GM19438 (cell line): Measurements from ENCODE around the gene NEXN.

Source experiments
- ATAC-seq: cut with Tn5 transposase; IDR thresholded peaks from one replicate; pipeline ENCODE4 v1.9.1; 2021; ENCODE audit warnings: low read depth; ENCODE audit not compliant: unreplicated experiment

Gene NEXN

GRCh38 chr1:77888081-77888780 is at the start of gene NEXN:
TSS of gene NEXN (plus strand) at chr1:77888624. CDS start at chr1:77916107, 27,483 bp downstream.
- peak; percentile 45 for ATAC-seq

DNA sequence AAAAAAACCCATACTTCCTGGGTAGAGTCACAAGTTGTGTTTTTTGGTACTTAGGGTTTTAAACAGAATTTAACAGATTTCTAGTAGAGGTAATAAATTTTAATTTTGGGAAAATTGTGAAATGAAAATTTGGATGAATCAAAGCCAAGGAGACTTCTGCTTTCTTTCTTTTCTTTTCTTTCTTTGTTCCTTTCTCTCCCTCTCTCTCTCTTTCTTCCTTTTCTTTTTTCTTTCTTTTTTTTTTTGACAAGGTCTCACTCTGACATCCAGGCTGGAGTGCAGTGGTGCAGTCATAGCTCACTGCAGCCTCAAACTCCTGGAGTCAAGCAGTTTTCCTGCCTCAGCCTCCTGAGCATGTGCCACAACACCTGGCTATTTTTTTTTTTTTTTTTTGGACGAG is 46.9 kb upstream of the NEXN start:
- no peak for ATAC-seq

- no peak for ATAC-seq
Measured at GRCh38 chr1:77845951-77846350, 42.5 kb upstream of the NEXN start.

- ATAC-seq = no peak
Measured at GRCh38 chr1:77846966-77847365, 41.5 kb upstream of the NEXN start.

GRCh38 chr1:77847621-77848080 is 40.8 kb upstream of the NEXN start:
- no peak for ATAC-seq

DNA sequence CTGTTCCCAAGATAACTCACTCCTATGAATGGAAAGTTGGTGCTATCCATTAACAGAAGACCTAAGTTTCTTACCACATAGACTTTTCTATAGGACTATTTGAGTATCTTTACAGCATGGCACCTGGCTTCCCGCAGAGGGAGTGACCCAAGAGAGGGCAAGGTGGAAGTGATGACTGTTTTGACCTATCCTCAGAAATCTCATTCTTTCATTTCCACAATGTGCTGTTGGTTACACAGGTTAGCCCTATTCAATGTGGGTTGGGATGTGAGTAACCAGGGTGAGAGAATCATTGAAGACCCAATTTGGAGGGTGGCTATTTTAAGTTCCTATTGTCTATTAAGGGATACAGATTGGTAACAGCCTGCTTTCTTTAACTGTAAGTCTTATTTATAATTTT is 38.3 kb upstream of the NEXN start:
- no peak for ATAC-seq

DNA sequence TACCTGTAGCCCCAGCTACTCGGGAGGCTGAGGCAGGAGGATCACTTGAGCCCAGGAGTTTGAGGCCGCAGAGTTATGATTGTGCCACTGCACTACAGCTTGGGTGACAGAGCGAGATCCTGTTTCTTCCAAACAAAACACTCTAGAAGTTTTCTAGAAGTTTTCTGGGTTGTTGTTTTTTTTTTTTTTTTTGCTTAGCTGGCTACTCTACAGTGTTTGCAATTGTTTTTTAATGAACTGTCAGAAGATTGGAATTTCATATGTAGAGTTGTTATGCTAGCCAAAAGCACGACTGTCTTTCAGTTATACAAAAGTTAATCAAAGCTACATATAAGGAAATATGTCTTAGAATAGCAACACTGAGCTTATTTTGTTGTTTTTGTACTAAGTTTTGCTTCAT is 30.9 kb upstream of the NEXN start:
- ATAC-seq = no peak

- ATAC-seq = no peak
Measured at GRCh38 chr1:77858725-77859124, 29.7 kb upstream of the NEXN start.

- ATAC-seq = no peak
Measured at GRCh38 chr1:77859248-77859647, 29.2 kb upstream of the NEXN start.

GRCh38 chr1:77866296-77866695 is 22.1 kb upstream of the NEXN start:
- no peak for ATAC-seq

DNA sequence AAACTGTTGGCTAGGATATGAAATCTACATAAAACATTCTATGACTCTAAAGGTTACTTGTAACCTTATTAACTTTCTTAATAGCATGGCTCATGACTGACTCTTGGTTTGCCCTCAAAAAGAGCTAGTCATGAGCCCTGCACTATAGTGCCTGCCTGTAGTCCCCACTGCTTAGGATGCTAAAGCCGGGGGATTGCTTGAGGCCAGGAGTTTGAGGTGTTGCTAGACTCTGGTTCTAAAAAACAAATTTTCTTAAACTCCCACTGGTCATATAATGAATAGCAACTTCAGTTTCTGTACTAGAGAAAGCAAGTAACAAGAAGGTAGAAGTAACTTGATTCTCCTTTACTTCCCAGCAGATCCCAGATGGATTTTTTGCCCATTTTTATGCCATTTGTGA is 15.8 kb upstream of the NEXN start:
- no peak for ATAC-seq

- no peak for ATAC-seq
Measured at GRCh38 chr1:77873461-77873860, 15.0 kb upstream of the NEXN start.

DNA sequence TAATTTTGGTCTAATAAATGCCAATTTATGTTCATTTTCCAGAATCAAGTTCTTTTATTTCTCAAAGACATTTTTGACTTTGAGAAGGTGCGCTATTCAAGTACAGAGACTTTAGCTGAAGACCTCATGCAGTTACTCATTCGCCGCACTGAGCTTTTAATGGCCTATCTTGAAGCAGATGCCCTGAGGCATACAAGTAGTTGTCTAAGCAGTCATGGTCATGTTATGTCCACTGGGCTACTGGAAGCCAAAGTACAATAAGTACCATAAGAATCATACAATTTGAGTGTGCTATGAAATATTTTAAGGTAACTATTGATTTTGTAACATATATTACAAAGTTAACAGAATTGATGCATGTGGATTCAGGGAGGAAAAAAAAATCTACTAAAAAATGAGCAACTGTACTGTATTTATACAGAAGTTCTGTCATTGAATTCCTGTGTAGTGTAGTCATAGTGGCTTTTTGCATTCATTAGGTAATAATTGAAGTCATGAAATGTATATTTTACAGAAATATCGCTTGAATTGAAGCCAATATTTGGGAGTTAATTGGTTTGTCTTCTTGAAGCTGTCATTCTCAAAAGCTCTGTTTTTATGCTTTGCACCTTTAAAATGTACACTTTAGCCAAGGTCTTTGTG is 13.5 kb upstream of the NEXN start:
- ATAC-seq = no peak

DNA sequence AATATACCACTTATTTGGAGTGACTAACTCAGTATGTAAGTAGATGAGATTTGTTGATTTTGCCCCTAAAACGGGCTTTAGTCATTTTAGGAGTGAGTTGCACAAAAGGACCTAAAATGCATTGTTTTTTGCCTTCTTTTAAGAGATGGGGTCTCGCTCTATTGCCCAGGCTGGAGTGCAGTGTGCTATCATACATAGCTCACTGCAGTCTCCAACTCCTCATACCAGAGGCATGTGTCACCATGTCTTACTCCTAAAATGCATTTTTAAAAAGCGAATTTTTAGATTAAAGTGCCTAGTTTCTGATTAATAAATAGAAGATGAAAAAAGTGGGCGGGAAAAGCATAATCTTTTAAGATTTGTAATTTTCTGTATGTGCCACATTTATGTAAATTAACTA is 11.5 kb upstream of the NEXN start:
- no peak for ATAC-seq

DNA sequence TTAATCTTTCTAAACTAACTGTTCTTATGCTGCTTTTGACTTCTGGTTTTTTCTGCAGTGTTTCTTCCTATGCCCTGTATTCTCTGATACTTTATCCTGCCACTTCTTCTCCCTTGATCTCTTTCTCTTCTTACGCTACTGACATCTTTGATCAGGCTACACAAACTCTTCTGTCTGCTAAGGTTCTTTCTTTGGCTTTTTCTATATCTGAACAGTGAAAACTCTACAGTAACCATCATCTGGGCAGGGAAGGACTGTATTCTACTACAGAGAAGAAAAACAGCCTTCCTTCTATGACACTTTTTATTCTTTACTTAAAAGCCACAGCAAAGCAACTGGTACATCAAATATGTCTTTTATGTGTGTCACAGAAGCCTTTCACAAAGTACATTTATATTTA is 7.4 kb upstream of the NEXN start:
- ATAC-seq = no peak

- ATAC-seq = no peak
Measured at GRCh38 chr1:77882411-77882810, 6.0 kb upstream of the NEXN start.

DNA sequence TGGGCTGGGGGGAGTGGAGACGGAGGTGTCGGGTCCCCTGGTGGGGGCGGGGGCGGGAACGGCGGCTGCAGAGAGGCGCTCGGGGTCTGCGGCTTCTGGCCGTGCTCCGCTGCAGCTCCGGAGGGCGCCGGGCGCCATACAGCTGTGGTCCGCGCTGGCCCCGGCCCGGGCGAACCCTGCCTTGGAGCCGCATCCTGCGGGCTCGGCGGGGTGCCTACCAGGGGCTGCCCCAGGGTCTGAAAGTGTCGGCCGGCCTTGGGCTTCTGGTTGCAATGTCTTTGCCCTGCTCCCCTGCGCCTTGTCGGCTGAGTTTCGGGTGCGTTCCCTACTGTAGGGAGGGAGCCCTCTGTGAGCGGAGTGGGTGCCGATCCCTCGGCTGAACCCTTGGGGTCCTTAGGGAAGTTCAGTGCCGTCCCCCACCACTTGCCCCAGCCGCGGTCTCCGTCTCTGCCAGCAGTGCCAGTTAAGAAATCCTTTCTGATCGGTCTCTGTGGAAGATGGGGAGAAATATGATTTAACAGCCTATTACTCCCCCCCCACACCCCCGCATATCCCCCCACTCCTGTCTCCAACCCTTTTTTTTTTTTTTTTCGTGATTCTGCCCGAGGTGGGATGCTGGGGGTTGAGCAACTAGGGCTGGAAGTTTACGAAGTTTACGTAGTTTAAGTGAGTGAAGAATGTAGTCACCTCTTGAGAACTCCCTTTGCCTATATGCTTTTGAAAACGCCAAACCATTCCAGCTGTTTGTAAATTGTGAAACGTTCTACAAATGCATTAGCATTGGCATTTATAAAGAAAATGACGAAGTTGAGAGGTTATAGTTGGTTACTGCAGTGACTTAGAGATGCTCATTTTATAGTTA is 588 bp downstream of the NEXN start:
- peak; percentile 65 for ATAC-seq

- ATAC-seq = no peak
Measured at GRCh38 chr1:77889671-77890070, 1.2 kb downstream of the NEXN start.

DNA sequence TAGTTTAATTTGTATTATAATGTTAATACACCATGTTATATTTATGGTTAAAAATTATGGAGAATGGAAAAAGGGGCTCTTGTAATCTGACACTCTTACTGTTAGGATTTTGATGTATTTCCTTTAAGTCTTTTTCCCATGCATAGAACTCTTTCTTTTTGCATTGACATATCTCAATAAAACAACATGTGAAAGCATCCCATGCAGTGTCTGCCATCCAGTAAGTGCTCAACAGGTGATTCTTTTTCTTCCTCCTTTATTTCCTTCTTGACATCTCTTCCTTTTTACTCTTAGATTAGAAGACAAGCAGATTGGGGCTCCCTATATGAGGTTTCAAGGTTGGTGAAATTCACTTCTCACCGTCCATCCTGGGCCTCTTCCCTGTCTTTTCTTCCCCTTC is 2.8 kb downstream of the NEXN start:
- ATAC-seq = no peak

GRCh38 chr1:77899647-77900320 is 11.4 kb downstream of the NEXN start:
- ATAC-seq = no peak
